Left ventricle myocardium inferior (tissue), 1 donor: ENCODE measurements around the gene STX1B. TPM values are rescaled to one million over a fixed set of nuclear protein-coding genes. Genes with fewer than 3 reads are reported as not detected.

Experiments
- DNase-seq: peaks from one replicate; pipeline ENCODE4 v3.0.0-alpha.2; 2020
- H3K27ac ChIP-seq: fragments of 200-600 bp; replicated peaks from 2 replicates; pipeline ENCODE4 v1.8.0; 2021
- H3K27me3 ChIP-seq: fragments of 200-600 bp; 2 replicates; pipeline ENCODE4 v1.8.0; 2021; ENCODE audit warnings: low read depth
- H3K36me3 ChIP-seq: fragments of 200-600 bp; 2 replicates; pipeline ENCODE4 v1.8.0; 2021
- H3K4me1 ChIP-seq: fragments of 200-600 bp; 2 replicates; pipeline ENCODE4 v1.8.0; 2021
- H3K4me3 ChIP-seq: fragments of 200-600 bp; 2 replicates; pipeline ENCODE4 v1.8.0; 2021; ENCODE audit warnings: mild to moderate bottlenecking, moderate library complexity
- H3K9me3 ChIP-seq: fragments of 200-600 bp; replicated peaks from 2 replicates; pipeline ENCODE4 v1.8.0; 2021
- intact Hi-C: fragments of 100-400 bp; cut with micrococcal nuclease; formaldehyde crosslinking; loops from one replicate; pipeline ENCODE4 v1.11.0; 2022
- total RNA-seq: library from RNA; stranded (reverse); fragmentation: NEBNext Ultra II Directional; extraction: Animal tissue kit (Norgen Biotek cat#: 25700); gene quantifications from one replicate; pipeline ENCODE4 v1.2.1, GENCODE V29; 2021
- TF ChIP-seq, protein P1 (sequence below): fragments of 200-600 bp; IDR thresholded peaks from 2 replicates; pipeline ENCODE4 v1.8.0; 2021; ENCODE audit warnings: antibody characterized with exemption, mild to moderate bottlenecking, borderline replicate concordance
- donor health status: DM: no; HTN: yes; CAD: no; lungs with severe emphysema.

STX1B gene
- total RNA-seq, 1 donor from 2014 or later = 0.77 TPM

DNA sequence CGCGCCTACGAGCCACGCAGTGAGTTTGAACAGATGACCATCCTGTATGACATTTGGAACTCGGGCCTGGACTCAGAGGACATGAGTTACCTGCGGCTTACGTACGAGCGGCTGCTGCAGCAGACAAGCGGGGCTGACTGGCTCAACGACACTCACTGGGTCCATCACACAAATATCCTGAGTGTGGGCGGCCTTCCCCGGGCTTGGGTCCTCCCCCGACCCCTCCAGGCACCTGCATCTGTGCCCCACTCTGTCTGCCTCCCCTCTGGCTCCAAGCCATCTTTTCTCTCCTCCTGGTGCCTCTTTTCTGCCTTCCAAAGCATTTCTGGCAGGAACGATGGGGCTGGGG, 30.4 kb downstream of the STX1B start:
- H3K4me3 ChIP-seq = no peak overlapping the region
- no peaks in the 10 kb centered on the region for H3K27me3 ChIP-seq
- intact Hi-C loops = loop anchor here (10.0 kb wide), 2 partner anchors 165 to 475 kb away; partner anchors contain the start of gene ARMC5
- H3K27ac ChIP-seq = no peak overlapping the region
- TF ChIP-seq, protein P1, sequence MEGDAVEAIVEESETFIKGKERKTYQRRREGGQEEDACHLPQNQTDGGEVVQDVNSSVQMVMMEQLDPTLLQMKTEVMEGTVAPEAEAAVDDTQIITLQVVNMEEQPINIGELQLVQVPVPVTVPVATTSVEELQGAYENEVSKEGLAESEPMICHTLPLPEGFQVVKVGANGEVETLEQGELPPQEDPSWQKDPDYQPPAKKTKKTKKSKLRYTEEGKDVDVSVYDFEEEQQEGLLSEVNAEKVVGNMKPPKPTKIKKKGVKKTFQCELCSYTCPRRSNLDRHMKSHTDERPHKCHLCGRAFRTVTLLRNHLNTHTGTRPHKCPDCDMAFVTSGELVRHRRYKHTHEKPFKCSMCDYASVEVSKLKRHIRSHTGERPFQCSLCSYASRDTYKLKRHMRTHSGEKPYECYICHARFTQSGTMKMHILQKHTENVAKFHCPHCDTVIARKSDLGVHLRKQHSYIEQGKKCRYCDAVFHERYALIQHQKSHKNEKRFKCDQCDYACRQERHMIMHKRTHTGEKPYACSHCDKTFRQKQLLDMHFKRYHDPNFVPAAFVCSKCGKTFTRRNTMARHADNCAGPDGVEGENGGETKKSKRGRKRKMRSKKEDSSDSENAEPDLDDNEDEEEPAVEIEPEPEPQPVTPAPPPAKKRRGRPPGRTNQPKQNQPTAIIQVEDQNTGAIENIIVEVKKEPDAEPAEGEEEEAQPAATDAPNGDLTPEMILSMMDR = no peak
- H3K36me3 ChIP-seq = peaks cover 85% of the 10 kb centered on the region
- DNase-seq = no peak
- H3K4me1 ChIP-seq = peaks cover 4% of the 10 kb centered on the region
- H3K9me3 ChIP-seq = no peaks in the 10 kb centered on the region

DNA sequence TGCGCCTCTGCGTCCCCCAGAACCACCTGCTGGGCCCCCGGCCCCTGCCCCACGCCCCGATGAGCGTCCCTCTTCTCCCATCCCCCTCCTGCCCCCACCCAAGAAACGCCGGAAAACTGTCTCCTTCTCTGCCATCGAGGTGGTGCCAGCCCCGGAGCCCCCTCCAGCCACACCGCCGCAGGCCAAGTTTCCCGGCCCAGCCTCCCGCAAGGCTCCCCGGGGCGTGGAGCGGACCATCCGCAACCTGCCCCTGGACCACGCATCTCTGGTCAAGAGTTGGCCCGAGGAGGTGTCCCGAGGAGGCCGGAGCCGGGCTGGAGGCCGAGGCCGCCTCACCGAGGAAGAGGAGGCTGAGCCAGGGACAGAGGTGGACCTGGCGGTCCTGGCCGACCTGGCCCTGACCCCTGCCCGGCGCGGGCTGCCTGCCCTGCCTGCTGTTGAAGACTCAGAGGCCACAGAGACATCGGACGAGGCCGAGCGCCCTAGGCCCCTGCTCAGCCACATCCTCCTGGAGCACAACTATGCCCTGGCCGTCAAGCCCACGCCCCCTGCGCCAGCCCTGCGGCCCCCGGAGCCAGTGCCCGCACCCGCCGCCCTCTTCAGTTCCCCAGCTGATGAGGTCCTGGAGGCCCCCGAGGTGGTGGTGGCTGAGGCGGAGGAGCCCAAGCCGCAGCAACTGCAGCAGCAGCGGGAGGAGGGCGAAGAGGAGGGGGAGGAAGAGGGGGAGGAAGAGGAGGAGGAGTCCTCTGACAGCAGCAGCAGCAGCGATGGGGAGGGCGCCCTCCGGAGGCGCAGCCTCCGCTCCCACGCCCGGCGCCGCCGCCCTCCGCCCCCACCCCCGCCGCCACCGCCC, 31.0 kb downstream of the STX1B start:
- no peak for DNase-seq

DNA sequence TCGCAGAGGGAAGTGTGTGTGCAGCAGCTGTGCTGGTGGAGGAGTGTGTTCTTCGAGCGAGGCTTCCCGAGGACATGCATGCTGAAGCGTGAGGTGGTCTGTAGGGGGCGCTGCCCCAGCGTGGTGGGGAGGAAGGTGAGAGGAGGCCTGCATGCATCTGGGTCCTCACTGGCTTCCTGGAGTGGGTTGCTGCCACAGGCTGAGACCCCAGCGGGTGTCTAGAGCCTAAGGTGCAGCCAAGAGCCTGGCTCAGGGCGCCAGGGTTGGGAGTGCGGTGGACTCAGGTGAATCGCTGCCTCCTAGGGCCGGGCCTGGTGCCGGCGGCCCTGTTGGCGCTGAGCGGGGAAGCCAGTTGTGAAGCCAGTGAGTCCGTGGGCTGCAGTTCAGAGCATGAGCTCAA, 32.9 kb downstream of the STX1B start:
- TF ChIP-seq, protein P1 = no peak
- Histone ChIP-seq H3K4me3 (no peak overlapping the region), H3K36me3 (peaks cover 97% of the 10 kb centered on the region), H3K9me3 (no peaks in the 10 kb centered on the region), H3K4me1 (no peaks in the 10 kb centered on the region), H3K27me3 (no peaks in the 10 kb centered on the region), H3K27ac (no peak overlapping the region)
- intact Hi-C loops = no loop called here
- DNase-seq = no peak

More for the DNA sequence above, 31.0 kb downstream of the STX1B start:
- Histone ChIP-seq H3K9me3 (no peaks in the 10 kb centered on the region), H3K4me3 (no peak overlapping the region), H3K4me1 (no peaks in the 10 kb centered on the region), H3K27ac (no peak overlapping the region), H3K27me3 (no peaks in the 10 kb centered on the region), H3K36me3 (peaks cover 91% of the 10 kb centered on the region)
- intact Hi-C loops = loop anchor here (10.0 kb wide), 2 partner anchors 165 to 475 kb away; partner anchors contain the start of gene ARMC5
- TF ChIP-seq, protein P1 = no peak

DNA sequence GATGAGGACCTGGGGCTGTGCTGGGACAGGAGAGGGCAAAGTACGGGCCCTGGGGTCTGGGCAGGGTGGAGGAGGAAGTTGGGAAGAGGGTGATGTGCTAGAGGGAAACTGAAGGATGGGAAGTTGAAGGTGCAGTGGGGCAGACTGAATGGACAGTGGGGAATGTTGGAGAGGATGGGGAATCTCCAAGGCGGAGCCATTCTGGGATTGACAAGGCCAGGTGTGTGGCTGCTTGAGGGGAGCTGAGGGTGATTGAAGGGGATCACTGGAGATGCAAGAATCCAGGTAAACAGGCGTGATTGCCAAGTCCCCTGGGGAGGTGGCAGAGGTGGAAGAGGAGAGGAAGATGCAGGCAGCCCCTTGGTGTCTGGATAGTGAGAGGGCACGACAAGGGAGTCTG, 34.0 kb downstream of the STX1B start:
- no peak for DNase-seq
- TF ChIP-seq, protein P1 = no peak
- H3K27ac ChIP-seq = no peak overlapping the region
- no peaks in the 10 kb centered on the region for H3K9me3 ChIP-seq
- peaks cover 100% of the 10 kb centered on the region for H3K36me3 ChIP-seq
- H3K4me1 ChIP-seq = no peaks in the 10 kb centered on the region
- H3K27me3 ChIP-seq = no peaks in the 10 kb centered on the region
- intact Hi-C loops = no loop called here
- no peak overlapping the region for H3K4me3 ChIP-seq

DNA sequence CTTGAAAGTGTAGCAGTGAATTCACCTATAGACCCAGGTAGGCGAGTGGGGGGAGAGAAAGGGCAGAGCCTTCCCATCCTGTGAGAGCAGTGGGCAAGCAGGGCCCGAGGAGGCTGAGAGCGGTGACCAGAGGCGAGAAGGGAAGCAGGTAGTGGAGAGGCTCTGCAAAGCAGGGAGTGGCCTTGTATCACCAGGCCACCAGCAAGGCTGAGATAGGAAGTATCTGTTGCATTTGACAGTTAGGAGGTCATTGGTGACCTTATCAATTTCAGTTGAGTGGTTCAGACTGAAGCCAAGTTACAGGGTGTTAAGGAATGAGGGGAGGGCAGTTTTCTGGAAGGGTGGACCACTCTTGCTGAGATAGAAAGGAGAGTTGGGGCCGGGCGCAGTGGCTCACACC, 36.1 kb downstream of the STX1B start:
- Histone ChIP-seq H3K4me3 (no peak overlapping the region), H3K27me3 (no peaks in the 10 kb centered on the region), H3K27ac (no peak overlapping the region), H3K9me3 (no peaks in the 10 kb centered on the region), H3K36me3 (peaks cover 100% of the 10 kb centered on the region), H3K4me1 (no peaks in the 10 kb centered on the region)
- TF ChIP-seq, protein P1 = no peak
- intact Hi-C loops = no loop called here
- DNase-seq = no peak
